GM19025 (cell line): ENCODE data around the gene LUC7L.
"Not testable (repeated sequence)": the region's sequence is repeated elsewhere in the genome, so short reads cannot be mapped to it uniquely, and the experiment has no call there.

Experiments
- ATAC-seq: cut with Tn5 transposase; IDR thresholded peaks from one replicate; pipeline ENCODE4 v1.9.1; 2021; ENCODE audit warnings: mild to moderate bottlenecking, low read depth, moderate library complexity; ENCODE audit not compliant: unreplicated experiment

Gene LUC7L

DNA sequence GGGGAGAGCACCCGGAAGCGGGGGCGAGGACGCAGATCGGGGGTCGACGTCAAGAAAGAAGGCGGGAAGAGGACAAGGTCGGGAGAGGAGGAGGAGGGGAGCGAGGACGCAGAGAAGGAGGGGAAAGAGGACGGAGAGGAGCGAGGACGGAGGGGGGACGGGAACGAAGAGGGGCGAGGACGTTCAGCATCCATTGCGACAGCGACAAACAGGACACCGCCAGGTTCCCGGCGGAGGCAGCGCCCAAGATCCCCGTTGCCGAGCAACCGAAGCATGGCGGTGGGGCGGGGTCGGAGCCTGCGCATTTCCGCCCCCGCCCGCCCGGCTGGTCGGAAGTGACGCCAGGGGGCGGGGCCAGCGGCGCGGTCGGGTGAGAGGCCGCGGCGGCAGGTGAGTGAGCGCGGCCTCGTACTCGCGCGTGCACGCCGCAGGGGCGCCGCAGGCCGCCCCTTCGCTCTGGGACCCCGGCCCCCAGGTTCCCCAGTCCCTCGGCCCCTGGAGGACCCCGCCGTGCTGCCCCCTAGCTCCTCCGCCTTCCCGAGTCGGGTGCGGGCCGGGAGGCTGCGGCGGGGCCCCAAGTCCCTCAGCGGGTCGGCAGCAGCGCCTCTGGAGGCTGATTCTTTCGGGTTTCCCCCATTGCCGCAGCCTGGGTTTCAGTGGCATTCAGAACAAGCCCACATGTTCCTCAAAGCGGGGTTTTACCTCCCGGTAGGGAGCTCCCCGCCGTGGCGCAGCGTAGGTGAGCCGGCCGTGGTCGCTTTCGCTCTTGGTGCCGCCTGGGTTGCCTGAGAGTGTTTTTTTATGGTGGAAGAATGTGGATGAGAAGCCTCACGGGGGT lies 5.4 kb upstream of the LUC7L start, which contains the start of gene FAM234A:
FAM234A (plus strand) TSS at position 354 of the 838 bp plus-strand sequence. CDS start 19,593 bp downstream, outside the sequence.
- peak; percentile 84 for ATAC-seq

- no peak for ATAC-seq
Observed at GRCh38 chr16:230949-231348, 1.7 kb upstream of the LUC7L start.

DNA sequence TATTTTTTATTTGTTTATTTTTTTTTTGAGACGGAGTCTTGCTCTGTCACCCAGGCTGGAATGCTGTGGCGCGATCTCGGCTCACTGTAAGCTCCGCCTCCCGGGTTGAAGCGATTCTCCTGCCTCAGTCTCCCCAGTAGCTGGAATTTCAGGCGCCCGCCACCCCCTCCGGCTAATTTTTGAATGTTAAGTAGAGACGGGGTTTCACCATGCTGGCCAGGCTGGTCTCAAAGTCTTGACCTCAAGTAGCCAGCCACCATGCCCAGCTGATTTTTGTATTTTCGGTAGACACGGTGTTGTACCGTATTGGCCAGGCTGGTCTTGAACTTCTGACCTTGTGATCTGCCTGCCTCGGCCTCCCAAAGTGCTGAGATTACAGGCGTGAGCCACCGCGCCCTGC lies 1.1 kb upstream of the LUC7L start:
- ATAC-seq, result not testable (repeated sequence)

DNA sequence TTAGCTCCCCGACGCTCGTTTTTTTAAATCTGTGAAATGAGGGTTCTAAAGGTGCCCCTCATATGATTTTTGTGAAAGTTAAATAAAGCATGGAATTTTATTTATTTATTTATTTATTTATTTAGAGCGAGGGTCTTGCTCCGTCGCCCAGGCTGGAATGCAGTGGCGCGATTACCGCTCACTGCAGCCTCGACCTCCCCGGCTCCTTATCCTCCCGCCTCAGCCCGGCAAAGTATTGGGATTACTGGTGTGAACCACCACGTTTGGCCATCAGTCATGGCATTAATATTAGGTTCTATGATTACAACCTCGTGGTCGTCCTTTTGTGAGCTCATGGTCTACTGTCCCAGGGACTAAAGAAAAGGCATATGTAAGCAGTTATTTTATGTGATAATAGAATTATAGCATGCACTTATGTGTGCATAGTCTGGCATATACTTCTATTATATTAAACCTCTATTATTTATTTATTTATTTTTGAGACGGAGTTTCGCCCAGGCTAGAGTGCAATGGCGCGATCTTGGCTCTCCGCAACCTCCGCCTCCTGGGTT lies 557 bp upstream of the LUC7L start:
- no peak for ATAC-seq

DNA sequence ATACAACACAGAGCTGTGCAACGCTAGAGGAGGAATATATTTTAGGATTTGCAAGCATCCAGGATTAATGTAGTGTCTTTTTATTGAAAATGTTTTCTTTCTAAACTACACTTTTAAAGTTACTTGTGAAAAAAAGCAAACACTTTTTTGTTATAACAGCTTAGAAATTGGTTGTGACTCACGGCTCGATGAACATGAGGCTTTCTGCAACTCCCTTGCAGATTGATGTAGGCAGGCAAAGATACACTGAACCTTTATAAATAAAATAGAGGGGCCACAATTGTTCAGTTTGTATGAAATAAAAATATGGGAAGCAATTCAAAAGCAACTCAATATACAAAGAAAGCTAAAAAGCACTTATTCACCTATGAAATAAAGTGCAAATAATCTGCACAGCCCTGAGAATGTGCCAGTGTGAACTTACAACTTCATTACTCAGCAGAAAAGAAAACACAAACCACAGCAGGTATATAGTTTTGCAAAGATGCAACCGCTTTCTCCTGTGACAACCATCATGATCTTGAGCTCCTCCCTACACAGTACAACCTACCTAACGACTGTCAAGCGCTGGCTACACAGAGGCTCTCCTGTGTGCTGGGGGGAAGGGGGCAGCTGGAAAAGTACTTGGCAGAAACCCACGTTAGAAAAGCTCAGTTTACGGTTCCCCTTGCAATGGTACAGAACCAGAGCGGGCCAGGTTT lies 948 bp downstream of the LUC7L start:
- no peak for ATAC-seq

- ATAC-seq, result no peak
Observed at GRCh38 chr16:220021-220420, 9.2 kb downstream of the LUC7L start.

DNA sequence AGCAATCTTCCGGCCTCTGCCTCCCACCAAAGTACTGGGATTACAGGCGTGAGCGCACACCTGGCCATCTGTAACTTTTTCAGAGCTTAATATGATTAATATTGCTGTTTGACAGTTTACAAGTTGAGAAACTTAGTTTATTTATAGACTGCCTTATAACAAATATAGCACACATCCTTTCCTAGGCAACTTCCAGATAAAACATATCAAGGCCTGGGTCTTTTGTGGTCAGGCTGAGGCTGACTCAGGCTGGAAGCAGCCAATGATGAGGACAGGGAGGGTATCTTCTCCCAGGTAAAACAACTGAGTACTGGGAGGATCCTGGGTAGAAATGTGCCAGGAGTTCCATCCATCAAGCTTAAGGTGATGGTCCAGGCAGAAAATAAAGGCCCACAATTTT lies 16.2 kb downstream of the LUC7L start:
- no peak for ATAC-seq

- not testable (repeated sequence) for ATAC-seq
Observed at GRCh38 chr16:211631-212180, 17.5 kb downstream of the LUC7L start.

DNA sequence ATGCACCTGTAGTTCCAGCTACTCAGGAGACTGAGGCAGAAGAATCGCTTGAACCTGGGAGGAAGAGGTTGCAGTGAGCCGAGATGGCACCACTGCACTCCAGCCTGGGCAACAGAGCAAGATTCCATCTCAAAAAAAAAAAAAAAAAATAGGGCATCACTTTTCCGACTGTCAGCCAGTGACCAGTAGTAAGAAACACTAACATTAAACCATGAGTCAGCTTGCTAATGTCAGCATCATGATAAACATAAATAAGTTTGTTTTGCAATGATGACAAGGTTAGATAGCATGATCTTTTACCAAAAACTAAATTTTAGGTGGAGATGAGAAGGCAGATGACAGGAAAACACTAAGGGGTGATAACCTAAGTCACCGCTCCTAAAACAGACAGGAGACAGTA lies 19.9 kb downstream of the LUC7L start:
- ATAC-seq, result not testable (repeated sequence)

DNA sequence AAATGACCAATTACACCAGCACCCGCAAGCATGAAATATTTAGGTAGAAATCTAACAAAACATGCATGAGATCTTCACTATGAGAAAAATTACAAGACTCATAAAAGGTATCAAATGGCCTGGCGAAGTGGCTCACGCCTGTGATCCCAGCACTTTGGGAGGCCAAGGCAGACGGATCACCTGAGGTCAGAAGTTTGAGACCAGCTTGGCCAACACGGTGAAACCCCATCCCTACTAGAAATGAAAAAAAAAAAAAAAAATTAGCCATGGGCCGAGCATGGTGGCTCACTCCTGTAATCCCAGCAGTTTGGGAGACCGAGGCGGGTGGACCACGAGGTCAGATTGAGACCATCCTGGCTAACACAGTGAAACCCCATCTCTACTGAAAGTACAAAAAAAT lies 25.2 kb downstream of the LUC7L start:
- ATAC-seq, result not testable (repeated sequence)

- ATAC-seq, result no peak
Observed at GRCh38 chr16:203246-203645, 26.0 kb downstream of the LUC7L start.

DNA sequence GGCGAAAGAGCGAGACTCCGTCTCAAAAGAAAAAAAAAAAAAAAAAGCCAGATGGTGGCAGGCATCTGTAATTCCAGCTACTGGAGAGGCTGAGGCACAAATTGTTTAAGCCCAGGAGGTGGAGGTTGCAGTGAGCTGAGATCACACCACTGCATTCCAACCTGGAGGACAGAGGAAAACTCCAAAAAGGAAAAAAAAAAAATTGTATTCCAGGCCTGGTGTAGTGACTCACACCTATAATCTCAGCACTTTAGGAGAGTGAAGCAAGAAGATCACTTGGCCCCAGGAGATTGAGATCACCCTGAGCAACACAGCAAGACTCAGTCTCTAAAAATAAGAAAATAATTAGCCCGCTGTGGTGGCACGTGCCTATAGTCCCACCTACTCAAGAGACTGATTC lies 28.9 kb downstream of the LUC7L start:
- ATAC-seq, result no peak

DNA sequence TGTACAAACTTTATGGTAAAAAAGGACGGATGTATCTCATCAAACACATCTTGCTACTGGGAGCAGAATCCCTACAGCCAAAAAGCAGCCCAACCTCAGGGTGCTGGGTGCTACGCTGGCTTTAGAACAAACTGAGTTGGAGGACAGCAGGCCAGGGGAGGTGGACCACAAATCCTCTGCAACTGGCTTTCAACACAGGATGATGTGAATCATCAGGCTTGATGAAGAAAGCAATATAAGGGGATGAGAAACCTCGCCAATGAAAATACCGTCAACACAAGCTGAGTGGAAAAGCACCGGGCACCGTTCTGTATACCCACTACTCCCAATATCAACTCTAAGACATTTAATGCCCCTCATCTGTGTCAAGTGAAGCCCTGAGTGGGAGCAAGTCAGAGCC lies 34.7 kb downstream of the LUC7L start:
- ATAC-seq, result no peak

DNA sequence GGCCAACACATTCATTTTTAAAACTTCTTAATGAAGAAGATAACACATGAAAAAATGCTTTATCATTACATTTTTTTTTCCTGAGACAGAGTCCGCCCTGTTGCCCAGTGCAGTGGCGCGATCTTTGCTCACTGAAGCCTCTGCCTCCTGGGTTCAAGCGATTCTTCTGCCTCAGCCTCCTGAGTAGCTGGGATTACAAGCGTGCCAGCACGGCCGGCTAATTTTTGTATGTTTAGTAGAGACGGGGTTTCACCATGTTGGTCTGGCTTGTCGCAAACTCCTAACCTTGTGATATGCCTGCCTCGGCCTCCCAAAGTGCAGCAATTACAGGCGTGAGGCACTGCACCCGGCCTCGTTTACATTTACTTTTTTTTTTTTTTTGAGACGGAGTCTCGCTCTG lies 35.8 kb downstream of the LUC7L start:
- no peak for ATAC-seq

GRCh38 chr16:192686-193085 lies 36.6 kb downstream of the LUC7L start:
- no peak for ATAC-seq

DNA sequence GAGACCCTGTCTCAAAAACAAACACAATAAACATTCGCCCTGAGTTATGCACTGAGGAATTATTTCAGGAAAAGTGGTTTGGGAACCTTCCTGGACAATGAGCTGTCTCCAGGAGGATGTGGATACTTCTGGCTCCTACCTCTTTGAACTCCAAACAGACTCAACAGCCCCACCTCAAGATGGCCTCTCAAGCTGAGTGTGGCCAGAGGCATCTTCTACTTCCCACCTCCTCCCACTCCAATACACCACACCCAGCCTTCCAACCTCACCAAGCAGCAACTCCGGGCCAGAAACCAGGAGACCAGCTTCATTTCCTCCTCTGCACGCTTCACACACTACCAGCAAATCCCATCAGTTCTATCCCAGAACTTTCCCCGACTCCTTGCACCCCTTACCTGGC lies 37.4 kb downstream of the LUC7L start:
- ATAC-seq, result no peak

DNA sequence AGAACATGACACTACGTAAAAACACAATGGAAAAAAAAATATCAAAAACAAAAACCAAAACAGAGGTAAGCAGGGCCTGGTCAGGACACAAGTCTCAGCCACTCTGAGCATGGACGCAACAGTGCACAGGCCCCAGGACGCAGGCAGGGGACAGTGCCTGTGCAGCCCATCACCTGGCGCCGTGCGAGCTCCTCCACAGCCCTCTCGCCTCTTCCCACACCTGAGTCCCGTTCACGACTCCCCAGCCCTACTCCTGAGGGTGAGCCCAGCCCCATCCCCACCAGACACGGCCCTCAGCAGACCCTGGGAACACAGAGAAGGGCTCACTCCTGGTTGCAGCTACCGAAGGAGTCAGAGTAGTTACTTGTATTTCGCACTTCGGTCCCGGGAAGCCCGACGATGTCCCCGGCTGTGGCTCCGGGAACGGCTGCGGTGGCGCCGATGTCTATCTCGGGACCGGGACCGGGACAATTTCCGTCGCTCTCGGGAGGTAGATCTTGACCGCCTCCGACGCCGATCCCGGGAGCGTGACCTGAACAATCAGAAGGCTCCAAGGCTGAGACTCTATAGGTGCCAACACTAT lies 39.6 kb downstream of the LUC7L start:
- ATAC-seq, result no peak

DNA sequence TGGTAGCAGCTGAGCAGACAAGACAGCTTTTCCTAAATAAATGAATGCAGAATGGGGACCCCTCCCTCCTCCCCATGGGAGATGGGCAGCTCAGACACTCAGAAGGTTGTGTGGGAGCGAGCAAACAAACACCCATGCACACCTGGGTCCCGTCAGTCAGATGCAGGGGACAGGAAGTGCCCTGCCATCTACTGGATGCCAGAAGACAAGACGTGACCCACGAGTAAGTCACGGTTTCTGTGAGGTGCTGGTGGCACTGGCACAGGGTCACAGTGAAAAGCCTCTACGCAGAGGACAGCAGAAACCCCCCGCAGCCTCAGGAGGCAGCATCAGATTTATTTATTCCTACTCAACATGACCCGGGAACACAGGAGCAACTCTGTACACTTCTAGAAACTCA lies 40.6 kb downstream of the LUC7L start:
- ATAC-seq, result no peak

- ATAC-seq, result no peak
Observed at GRCh38 chr16:187330-187729, 41.9 kb downstream of the LUC7L start.

DNA sequence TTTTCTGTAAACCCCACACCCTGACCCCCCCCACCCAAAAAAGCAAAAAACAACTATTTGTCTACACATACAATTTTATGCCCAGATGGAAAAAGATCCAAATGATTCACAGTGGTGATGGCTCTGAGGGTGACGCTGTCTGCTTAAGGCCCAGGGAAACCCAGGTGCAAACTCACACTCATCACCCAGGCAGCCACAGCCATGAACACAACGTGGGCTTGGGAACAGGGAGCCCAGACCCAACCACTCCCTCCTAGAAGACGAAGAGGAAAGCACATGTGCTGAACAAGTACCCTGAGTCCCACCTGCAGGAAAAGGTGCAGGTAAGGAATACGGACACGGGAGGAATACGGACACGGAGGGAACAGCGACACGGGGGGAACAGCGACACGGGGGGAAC lies 43.6 kb downstream of the LUC7L start:
- ATAC-seq, result no peak

- no peak for ATAC-seq
Observed at GRCh38 chr16:185213-185612, 44.0 kb downstream of the LUC7L start.
